G401.6 (cell line): ENCODE measurements around the gene CLMN.
"Not testable (repeated sequence)": the region's sequence is repeated elsewhere in the genome, so short reads cannot be mapped to it uniquely, and the experiment has no call there.

Experiments used
- FAIRE-seq: peaks from 2 replicates; lab custom pipeline; 2012; peaks lifted over from hg19 to GRCh38; lab: Jason Lieb, UNC

Gene CLMN

GRCh38 chr14:95286645-95287044, 33.1 kb downstream of the CLMN start:
- FAIRE-seq: no peak

GRCh38 chr14:95285566-95285965, 34.1 kb downstream of the CLMN start:
- FAIRE-seq: no peak

GRCh38 chr14:95283802-95284201, 35.9 kb downstream of the CLMN start:
- not testable (repeated sequence) for FAIRE-seq

GRCh38 chr14:95282986-95283380, 36.7 kb downstream of the CLMN start:
- FAIRE-seq: not testable (repeated sequence)

GRCh38 chr14:95282354-95282985, 37.2 kb downstream of the CLMN start:
- no peak for FAIRE-seq

GRCh38 chr14:95281560-95282176, 38.0 kb downstream of the CLMN start:
- FAIRE-seq: no peak

- no peak for FAIRE-seq
Measured at GRCh38 chr14:95275494-95275893, 44.2 kb downstream of the CLMN start.

GRCh38 chr14:95274874-95275273, 44.8 kb downstream of the CLMN start:
- no peak for FAIRE-seq

GRCh38 chr14:95274279-95274678, 45.4 kb downstream of the CLMN start:
- FAIRE-seq: no peak

GRCh38 chr14:95273001-95273978, 46.4 kb downstream of the CLMN start:
- no peak for FAIRE-seq

GRCh38 chr14:95272057-95272456, 47.7 kb downstream of the CLMN start:
- no peak for FAIRE-seq

GRCh38 chr14:95270203-95270602, 49.5 kb downstream of the CLMN start:
- no peak for FAIRE-seq

- no peak for FAIRE-seq
Measured at GRCh38 chr14:95269493-95269892, 50.2 kb downstream of the CLMN start.

GRCh38 chr14:95268350-95268749, 51.4 kb downstream of the CLMN start:
- no peak for FAIRE-seq

GRCh38 chr14:95267306-95267705, 52.4 kb downstream of the CLMN start:
- FAIRE-seq: no peak

- FAIRE-seq: no peak
Measured at GRCh38 chr14:95265106-95266094, 54.3 kb downstream of the CLMN start.

GRCh38 chr14:95264271-95264973, 55.3 kb downstream of the CLMN start:
- FAIRE-seq: no peak

GRCh38 chr14:95263527-95264231, 56.0 kb downstream of the CLMN start:
- no peak for FAIRE-seq

GRCh38 chr14:95262511-95262891, 57.2 kb downstream of the CLMN start:
- FAIRE-seq: no peak
